ENCODE measurements around the gene TMEM253.

DNA sequence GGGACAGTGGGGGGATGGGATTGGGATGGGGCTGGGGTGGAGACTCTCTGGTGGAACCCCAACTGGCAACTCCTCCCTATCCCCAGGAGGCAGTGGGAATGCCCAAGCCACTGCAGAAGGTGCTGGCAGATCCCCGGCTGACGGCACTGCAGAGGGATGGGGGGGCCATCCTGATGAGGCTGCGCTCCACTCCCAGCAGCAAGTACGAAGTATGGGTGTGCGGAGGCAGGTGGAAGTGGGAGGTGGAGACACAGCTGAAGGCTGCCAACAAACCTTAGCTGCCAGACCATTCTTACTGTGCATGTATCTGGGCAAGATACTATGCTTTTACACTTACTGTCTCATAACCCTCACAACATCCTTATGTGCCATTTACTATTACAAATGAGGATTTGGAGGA, 22.6 kb upstream of the TMEM253 start:
- no peak for TF ChIP-seq EZH2 (IDR thresholded peaks at IDR 0.05; ENCODE audit: low read length, unreplicated experiment)
- TF ChIP-seq, protein P1, sequence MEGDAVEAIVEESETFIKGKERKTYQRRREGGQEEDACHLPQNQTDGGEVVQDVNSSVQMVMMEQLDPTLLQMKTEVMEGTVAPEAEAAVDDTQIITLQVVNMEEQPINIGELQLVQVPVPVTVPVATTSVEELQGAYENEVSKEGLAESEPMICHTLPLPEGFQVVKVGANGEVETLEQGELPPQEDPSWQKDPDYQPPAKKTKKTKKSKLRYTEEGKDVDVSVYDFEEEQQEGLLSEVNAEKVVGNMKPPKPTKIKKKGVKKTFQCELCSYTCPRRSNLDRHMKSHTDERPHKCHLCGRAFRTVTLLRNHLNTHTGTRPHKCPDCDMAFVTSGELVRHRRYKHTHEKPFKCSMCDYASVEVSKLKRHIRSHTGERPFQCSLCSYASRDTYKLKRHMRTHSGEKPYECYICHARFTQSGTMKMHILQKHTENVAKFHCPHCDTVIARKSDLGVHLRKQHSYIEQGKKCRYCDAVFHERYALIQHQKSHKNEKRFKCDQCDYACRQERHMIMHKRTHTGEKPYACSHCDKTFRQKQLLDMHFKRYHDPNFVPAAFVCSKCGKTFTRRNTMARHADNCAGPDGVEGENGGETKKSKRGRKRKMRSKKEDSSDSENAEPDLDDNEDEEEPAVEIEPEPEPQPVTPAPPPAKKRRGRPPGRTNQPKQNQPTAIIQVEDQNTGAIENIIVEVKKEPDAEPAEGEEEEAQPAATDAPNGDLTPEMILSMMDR (conservative IDR thresholded peaks at IDR 0.05; ENCODE audit: low read depth, low read length), result no peak

All from PC-3 (cell line).